ENCODE measurements around the gene TCEA3.

DNA sequence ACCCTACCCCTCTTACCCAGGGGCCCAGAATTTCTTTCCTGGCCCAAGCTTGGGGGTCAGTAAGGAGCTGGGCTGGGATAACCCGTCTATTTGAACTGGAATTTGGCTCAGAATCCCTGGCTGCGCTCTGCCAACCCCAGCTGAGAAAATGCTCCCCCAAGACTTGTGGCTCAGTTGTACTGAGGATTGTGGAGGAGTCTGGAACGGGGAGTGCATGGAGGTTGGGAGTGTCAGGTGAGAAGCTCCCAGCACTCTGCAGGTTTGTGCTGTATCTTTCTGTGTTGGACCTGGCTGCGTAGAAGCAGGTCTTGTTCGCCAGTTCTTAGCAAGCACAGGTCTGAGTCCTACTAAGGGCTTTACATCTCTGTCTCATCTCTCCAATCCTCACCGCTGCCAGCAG lies 1.6 kb downstream of the TCEA3 start:
- TF ChIP-seq EZH2 (IDR thresholded peaks at IDR 0.05; ENCODE audit: borderline replicate concordance, low read depth, low read length, severe bottlenecking), result no peak
- TF ChIP-seq, protein P1, sequence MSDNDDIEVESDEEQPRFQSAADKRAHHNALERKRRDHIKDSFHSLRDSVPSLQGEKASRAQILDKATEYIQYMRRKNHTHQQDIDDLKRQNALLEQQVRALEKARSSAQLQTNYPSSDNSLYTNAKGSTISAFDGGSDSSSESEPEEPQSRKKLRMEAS (IDR thresholded peaks at IDR 0.05; ENCODE audit: insufficient read depth, insufficient read length), result no peak
